Right lobe of liver (tissue), 6 donors: ENCODE results near the gene DNAAF3. TPM values are rescaled to one million over a fixed set of nuclear protein-coding genes. Genes with fewer than 3 reads are reported as not detected.
A peak's percentile ranks its signal among the peaks of the same experiment; 100 is the strongest.

Source experiments
- ATAC-seq, 4 donors: fragments of 200-7000 bp; cut with Tn5 transposase; one replicate each; pipeline ENCODE4 v1.9.1; 2020; ENCODE audit warnings: mild to moderate bottlenecking in 4 of 4, moderate library complexity in 4 of 4
- DNase-seq, 3 donors: peaks; one replicate each; pipeline ENCODE4 v3.0.0-alpha.2; 2020
- H3K27ac ChIP-seq, 3 donors: fragments of 200-600 bp; one replicate each; pipeline ENCODE4 v1.8.0; 2022
- H3K27me3 ChIP-seq, 2 donors: fragments of 200-600 bp; one replicate each; pipeline ENCODE4 v1.8.0; 2022
- H3K36me3 ChIP-seq, 4 donors: fragments of 200-600 bp; sonication (generic) in 1 of 4; one replicate each; pipeline versions ENCODE4 v1.5.1 to v1.8.0; 2017 to 2022; ENCODE audit warnings: control low read depth in 1 of 4
- H3K4me1 ChIP-seq, 4 donors: fragments of 200-600 bp; sonication (generic) in 1 of 4; one replicate each; pipeline versions ENCODE4 v1.5.1 to v1.8.0; 2017 to 2022; ENCODE audit warnings: control low read depth in 1 of 4
- H3K4me3 ChIP-seq, 3 donors: fragments of 200-600 bp; one replicate each; pipeline ENCODE4 v1.8.0; 2022
- H3K9me3 ChIP-seq, 4 donors: fragments of 200-600 bp; sonication (generic) in 1 of 4; one replicate each; pipeline versions ENCODE4 v1.5.1 to v1.8.0; 2017 to 2022; ENCODE audit warnings: control low read depth in 1 of 4
- CTCF ChIP-seq, 4 donors: fragments of 200-600 bp in 3 of 4; fragments of 450-650 bp in 1 of 4; IDR thresholded peaks; one replicate each; pipeline versions ENCODE4 v1.5.1 to v1.8.0; 2016 to 2022; ENCODE audit warnings: antibody characterized with exemption in 4 of 4, mild to moderate bottlenecking in 2 of 4
- POLR2A ChIP-seq: fragments of 450-650 bp; IDR thresholded peaks from one replicate; pipeline ENCODE4 v1.6.1; 2017; ENCODE audit warnings: antibody characterized with exemption, mild to moderate bottlenecking
- WGBS: methylation state at CpG from one replicate; pipeline ENCODE4 v1.1.6; 2018; ENCODE audit warnings: low coverage, low lambda C conversion rate; ENCODE audit not compliant: insufficient coverage; ENCODE audit errors: missing lambda C conversion rate; 5-methylcytosine and 5-hydroxymethylcytosine counted together
- intact Hi-C, 2 donors: fragments of 100-400 bp; cut with DNase I; formaldehyde crosslinking; loops; one replicate each; pipeline versions ENCODE4 v1.11.2 to v1.14.1; 2022
- microRNA-seq, 2 donors: library from miRNA; unstranded; fragments of <30 nt; microRNA quantifications; one replicate each; pipeline ENCODE4, GENCODE V29; 2019 to 2020
- small RNA-seq, 2 experiments: library from RNA; depleted of rRNA; stranded (forward); fragments of <200 nt; gene quantifications; one replicate each; pipeline ENCODE3, GENCODE V24; 2016
- total RNA-seq, 6 experiments: library from RNA; depleted of rRNA in 2 of 6; stranded (reverse); fragments of >200 nt in 2 of 6; fragmentation: NEBNext Ultra II Directional in 3 of 6; extraction: Animal tissue kit (Norgen Biotek cat#: 25700) in 3 of 6; gene quantifications; one replicate each; pipeline versions ENCODE4 v1.1.0 to v1.2.4, GENCODE V29; 2016 to 2023
- donor health status: DM: no; HTN: yes; CAD: no.
- donor health status: DM: no; HTN: no; CAD: no.
- donor health status: DM: no; HTN: no; CAD: no.
- donor health status: DM: no; HTN: yes; CAD: no.
- donor health status: DM: no; HTN: yes; CAD: no.

DNAAF3 gene
- total RNA-seq, 6 experiments from 2014 or later, result 0.22 to 4.3 (median 0.49) TPM

- TF ChIP-seq CTCF (IDR thresholded peaks at IDR 0.05) (no peak), POLR2A (no peak)
- peak in 1 of 4 donors; percentile 19 for ATAC-seq
- H3K27me3 ChIP-seq, result no peaks in the 10 kb centered on the region
- peak in 1 of 3 donors; percentile 51 for DNase-seq
- intact Hi-C loops, result no loop called here
- 85% methylated on average over 5 of the region's 21 CpGs for WGBS
- peaks cover 0 to 14% (median 6%) of the 10 kb centered on the region in 4 donors for H3K4me1 ChIP-seq
- no peaks in the 10 kb centered on the region for H3K9me3 ChIP-seq
- no peak overlapping the region for H3K4me3 ChIP-seq
- peaks cover 0 to 2% (median 0%) of the 10 kb centered on the region in 4 donors for H3K36me3 ChIP-seq
- no peak overlapping the region for H3K27ac ChIP-seq
Measured at GRCh38 chr19:55111238-55111831, 55.1 kb downstream of the DNAAF3 start.

- no peak for ATAC-seq
- Histone ChIP-seq H3K36me3 (peaks cover 0 to 2% (median 0%) of the 10 kb centered on the region in 4 donors), H3K4me3 (no peak overlapping the region), H3K9me3 (no peaks in the 10 kb centered on the region), H3K27ac (no peak overlapping the region), H3K4me1 (no peaks in the 10 kb centered on the region), H3K27me3 (no peaks in the 10 kb centered on the region)
- intact Hi-C loops, result no loop called here
- TF ChIP-seq CTCF (IDR thresholded peaks at IDR 0.05) (no peak), POLR2A (no peak)
- DNase-seq, result peak in 1 of 3 donors; percentile 43
- 77% methylated on average over 6 of the region's 20 CpGs for WGBS
Measured at GRCh38 chr19:55109527-55110291, 56.7 kb downstream of the DNAAF3 start.

Small RNA genes within 50 kb of the gene (microRNA-seq; reads per million reads assigned to microRNA genes)
- gene MIR7975, result 0 to 0.64 reads per million in 2 donors

Small RNA genes within 50 kb of the gene (small RNA-seq; reads per million reads assigned to genes)
- gene MIR7975 (0 reads per million in 2 experiments), gene RF01210 (0 reads per million in 2 experiments)

Other genes starting within 250 kb of the DNAAF3 start
- not detected for gene NLRP7, start 219.1 kb downstream of the DNAAF3 start, total RNA-seq
- under 1 TPM in 5 of 6 experiments, not detected in 1; 0.18 to 0.81 (median 0.42) TPM for gene NLRP2, start 200.2 kb downstream of the DNAAF3 start, total RNA-seq
- gene GP6, start 128.3 kb downstream of the DNAAF3 start, total RNA-seq, result under 1 TPM in 2 of 6 experiments, not detected in 4; 0.33 to 0.42 TPM
- gene RDH13, start 103.5 kb downstream of the DNAAF3 start, total RNA-seq, result 10 to 100 TPM in 4 of 6 experiments, 1 to 10 TPM in 2; 7.7 to 16.8 (median 12.1) TPM
- 1 to 10 TPM in 4 of 6 experiments, under 1 TPM in 2; 0.49 to 2.4 (median 1.2) TPM for gene EPS8L1, start 90.7 kb downstream of the DNAAF3 start, total RNA-seq
- 10 to 100 TPM; 35.6 to 48.1 (median 41.7) TPM for gene PPP1R12C, start 49.0 kb downstream of the DNAAF3 start, total RNA-seq
- gene TNNT1, start 17.4 kb downstream of the DNAAF3 start, total RNA-seq, result 10 to 100 TPM in 1 of 6 experiments, 1 to 10 TPM in 3, not detected in 2; 1.2 to 10.9 (median 1.6) TPM
- under 1 TPM in 3 of 6 experiments, not detected in 3; 0.43 to 0.83 (median 0.62) TPM for gene TNNI3, start 8.9 kb downstream of the DNAAF3 start, total RNA-seq
- gene SYT5, start 13.7 kb upstream of the DNAAF3 start, total RNA-seq, result 1 to 10 TPM in 1 of 6 experiments, under 1 TPM in 1, not detected in 4; 0.06 to 1.7 TPM
- 10 to 100 TPM in 3 of 6 experiments, 1 to 10 TPM in 3; 4.2 to 25.9 (median 12.9) TPM for gene PTPRH, start 42.9 kb upstream of the DNAAF3 start, total RNA-seq
- 10 to 100 TPM in 5 of 6 experiments, 1 to 10 TPM in 1; 8.8 to 22.2 (median 14.0) TPM for gene TMEM86B, start 62.1 kb upstream of the DNAAF3 start, total RNA-seq
- 10 to 100 TPM; 26.4 to 39.6 (median 30.2) TPM for gene PPP6R1, start 92.4 kb upstream of the DNAAF3 start, total RNA-seq
- gene HSPBP1, start 113.5 kb upstream of the DNAAF3 start, total RNA-seq, result 10 to 100 TPM; 11.3 to 28.3 (median 15.6) TPM
- gene BRSK1, start 117.4 kb upstream of the DNAAF3 start, total RNA-seq, result under 1 TPM in 3 of 6 experiments, not detected in 3; 0.20 to 0.29 (median 0.24) TPM
- gene TMEM150B, start 158.7 kb upstream of the DNAAF3 start, total RNA-seq, result 1 to 10 TPM; 1.1 to 5.6 (median 2.2) TPM
- gene KMT5C, start 173.3 kb upstream of the DNAAF3 start, total RNA-seq, result 1 to 10 TPM; 2.3 to 5.3 (median 3.7) TPM
- gene COX6B2, start 188.1 kb upstream of the DNAAF3 start, total RNA-seq, result not detected
- not detected for gene GARIN5B, start 196.6 kb upstream of the DNAAF3 start, total RNA-seq
- gene IL11, start 203.8 kb upstream of the DNAAF3 start, total RNA-seq, result not detected
- gene TMEM190, start 210.2 kb upstream of the DNAAF3 start, total RNA-seq, result not detected
- gene TMEM238, start 217.7 kb upstream of the DNAAF3 start, total RNA-seq, result 10 to 100 TPM; 10.8 to 19.7 (median 14.8) TPM
- gene RPL28, start 219.3 kb upstream of the DNAAF3 start, total RNA-seq, result 100 to 1,000 TPM; 305 to 530 (median 455) TPM
- gene UBE2S, start 241.2 kb upstream of the DNAAF3 start, total RNA-seq, result 10 to 100 TPM in 3 of 6 experiments, 1 to 10 TPM in 3; 4.3 to 16.4 (median 9.1) TPM